ENCODE results near the gene XPOT. TPM values are rescaled to one million over a fixed set of nuclear protein-coding genes. Genes with fewer than 3 reads are reported as not detected.

XPOT gene
- total and polyA plus RNA-seq, 2 donors (not counting 1 experiment from before 2014, with no cell fraction given): 11.7 to 48.8 TPM

DNA sequence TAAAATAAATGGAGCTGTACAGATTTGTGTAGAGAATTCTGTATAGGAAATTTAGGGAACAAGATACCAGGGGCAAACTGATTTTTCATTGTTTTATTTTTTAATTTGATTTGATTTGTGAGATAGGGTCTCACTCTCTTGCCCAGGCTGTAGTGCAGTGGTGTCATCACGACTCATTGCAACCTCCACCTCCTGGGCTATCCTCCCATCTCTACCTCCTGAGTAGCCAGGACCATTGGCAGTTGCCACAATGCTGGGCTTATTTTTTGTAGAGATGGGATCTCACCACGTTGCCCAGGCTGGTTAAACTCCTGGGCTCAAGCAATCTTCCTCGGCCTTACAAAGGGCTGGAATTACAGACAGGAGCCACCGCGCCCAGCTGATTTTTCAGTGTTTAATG lies 29.7 kb downstream of the XPOT start:
- no peak overlapping the region for H3K27ac ChIP-seq (ENCODE audit: low read length in 2 of 2)
- H3K9ac ChIP-seq (ENCODE audit: low read length): no peak overlapping the region
- DNase-seq: no peak
- peaks cover 14 to 52% of the 10 kb centered on the region in 2 experiments for H3K36me3 ChIP-seq (replicated peaks in 1 of 2; ENCODE audit: control extremely low read depth in 1 of 2, control insufficient read depth in 1 of 2, extremely low read depth in 1 of 2, insufficient read depth in 2 of 2, low read length in 1 of 2)
- CTCF ChIA-PET: no interaction called here
- Mint-ChIP-seq H3K27ac (no peak overlapping the region), H3K27me3 (no peaks in the 10 kb centered on the region), H3K9me3 (ENCODE audit: insufficient read depth) (no peaks in the 10 kb centered on the region), H3K4me1 (peaks cover 6% of the 10 kb centered on the region), H3K4me3 (no peak overlapping the region)
- 92% methylated on average over 2 of the region's 5 CpGs for WGBS (ENCODE audit: insufficient coverage)
- TF ChIP-seq, protein P1, sequence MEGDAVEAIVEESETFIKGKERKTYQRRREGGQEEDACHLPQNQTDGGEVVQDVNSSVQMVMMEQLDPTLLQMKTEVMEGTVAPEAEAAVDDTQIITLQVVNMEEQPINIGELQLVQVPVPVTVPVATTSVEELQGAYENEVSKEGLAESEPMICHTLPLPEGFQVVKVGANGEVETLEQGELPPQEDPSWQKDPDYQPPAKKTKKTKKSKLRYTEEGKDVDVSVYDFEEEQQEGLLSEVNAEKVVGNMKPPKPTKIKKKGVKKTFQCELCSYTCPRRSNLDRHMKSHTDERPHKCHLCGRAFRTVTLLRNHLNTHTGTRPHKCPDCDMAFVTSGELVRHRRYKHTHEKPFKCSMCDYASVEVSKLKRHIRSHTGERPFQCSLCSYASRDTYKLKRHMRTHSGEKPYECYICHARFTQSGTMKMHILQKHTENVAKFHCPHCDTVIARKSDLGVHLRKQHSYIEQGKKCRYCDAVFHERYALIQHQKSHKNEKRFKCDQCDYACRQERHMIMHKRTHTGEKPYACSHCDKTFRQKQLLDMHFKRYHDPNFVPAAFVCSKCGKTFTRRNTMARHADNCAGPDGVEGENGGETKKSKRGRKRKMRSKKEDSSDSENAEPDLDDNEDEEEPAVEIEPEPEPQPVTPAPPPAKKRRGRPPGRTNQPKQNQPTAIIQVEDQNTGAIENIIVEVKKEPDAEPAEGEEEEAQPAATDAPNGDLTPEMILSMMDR (IDR thresholded peaks at IDR 0.05): no peak
- TF ChIP-seq EZH2 (IDR thresholded peaks at IDR 0.05; ENCODE audit: borderline replicate concordance, insufficient read depth, low read depth, low read length, poor library complexity, severe bottlenecking): no peak
- intact Hi-C loops (cut with micrococcal nuclease): no loop called here
- no peaks in the 10 kb centered on the region for H3K27me3 ChIP-seq (replicated peaks in 1 of 4; ENCODE audit: control extremely low read depth in 1 of 4, control insufficient read depth in 3 of 4, insufficient read depth in 4 of 4, low read length in 3 of 4)
- H3K9me3 ChIP-seq (ENCODE audit: control extremely low read depth in 1 of 3, control insufficient read depth in 2 of 3, insufficient read depth in 1 of 3, low read length in 2 of 3): no peaks in the 10 kb centered on the region
- ATAC-seq (ENCODE audit: low read depth): no peak
- no peak overlapping the region for H2AFZ ChIP-seq (ENCODE audit: insufficient read depth, low read depth, low read length, poor library complexity, severe bottlenecking)
- H3K79me2 ChIP-seq (ENCODE audit: control insufficient read depth, insufficient read depth, low read length): no peaks in the 10 kb centered on the region
- H3K4me1 ChIP-seq (ENCODE audit: control insufficient read depth in 2 of 2, insufficient read depth in 2 of 2, low read length in 2 of 2): no peaks in the 10 kb centered on the region
- POLR2A ChIA-PET: no interaction called here
- H3K4me3 ChIP-seq (ENCODE audit: control extremely low read depth in 1 of 5, extremely low read depth in 1 of 5, insufficient read depth in 1 of 5, low read depth in 2 of 5, low read length in 4 of 5): no peak overlapping the region
- H3K4me2 ChIP-seq (replicated peaks; ENCODE audit: low read depth, low read length, poor library complexity, severe bottlenecking): no peak overlapping the region
- H4K20me1 ChIP-seq (ENCODE audit: control insufficient read depth, insufficient read depth, low read length, poor library complexity, severe bottlenecking): no peaks in the 10 kb centered on the region

DNA sequence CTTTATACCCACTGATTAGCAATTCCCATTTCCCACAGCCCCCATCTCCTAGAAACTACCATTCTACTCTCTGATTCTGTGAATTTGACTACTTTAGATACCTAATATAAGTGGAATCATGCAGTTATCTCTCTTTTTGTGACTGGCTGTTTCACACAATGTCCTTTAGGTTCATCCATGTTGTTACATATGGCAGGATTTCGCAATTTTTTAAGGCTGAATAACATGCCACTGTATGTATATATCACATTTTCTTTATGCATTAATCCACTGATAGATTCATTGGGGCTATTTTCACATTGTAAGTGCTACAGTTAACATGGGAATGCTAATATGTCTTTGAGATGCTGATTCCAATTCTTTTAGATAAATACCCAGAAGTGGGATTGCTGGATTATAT lies 35.9 kb downstream of the XPOT start:
- no peaks in the 10 kb centered on the region for H3K4me1 ChIP-seq (ENCODE audit: control insufficient read depth in 2 of 2, insufficient read depth in 2 of 2, low read length in 2 of 2)
- no peaks in the 10 kb centered on the region for H3K79me2 ChIP-seq (ENCODE audit: control insufficient read depth, insufficient read depth, low read length)
- TF ChIP-seq, protein P1 (IDR thresholded peaks at IDR 0.05): no peak
- TF ChIP-seq EZH2 (IDR thresholded peaks at IDR 0.05; ENCODE audit: borderline replicate concordance, insufficient read depth, low read depth, low read length, poor library complexity, severe bottlenecking): no peak
- Mint-ChIP-seq H3K4me1 (peaks cover 6% of the 10 kb centered on the region), H3K27ac (no peak overlapping the region), H3K4me3 (no peak overlapping the region), H3K9me3 (ENCODE audit: insufficient read depth) (no peaks in the 10 kb centered on the region), H3K27me3 (no peaks in the 10 kb centered on the region)
- no peak overlapping the region for H3K4me2 ChIP-seq (replicated peaks; ENCODE audit: low read depth, low read length, poor library complexity, severe bottlenecking)
- no peak for ATAC-seq (ENCODE audit: low read depth)
- POLR2A ChIA-PET: no interaction called here
- H2AFZ ChIP-seq (ENCODE audit: insufficient read depth, low read depth, low read length, poor library complexity, severe bottlenecking): no peak overlapping the region
- no peaks in the 10 kb centered on the region for H3K9me3 ChIP-seq (ENCODE audit: control extremely low read depth in 1 of 3, control insufficient read depth in 2 of 3, insufficient read depth in 1 of 3, low read length in 2 of 3)
- H3K27ac ChIP-seq (ENCODE audit: low read length in 2 of 2): no peak overlapping the region
- no peak overlapping the region for H3K9ac ChIP-seq (ENCODE audit: low read length)
- no CpG with 5 or more reads among the region's 1 CpG for WGBS (ENCODE audit: insufficient coverage)
- peaks cover 11 to 29% of the 10 kb centered on the region in 2 experiments for H3K36me3 ChIP-seq (replicated peaks in 1 of 2; ENCODE audit: control extremely low read depth in 1 of 2, control insufficient read depth in 1 of 2, extremely low read depth in 1 of 2, insufficient read depth in 2 of 2, low read length in 1 of 2)
- H4K20me1 ChIP-seq (ENCODE audit: control insufficient read depth, insufficient read depth, low read length, poor library complexity, severe bottlenecking): no peaks in the 10 kb centered on the region
- intact Hi-C loops (cut with micrococcal nuclease): no loop called here
- H3K4me3 ChIP-seq (ENCODE audit: control extremely low read depth in 1 of 5, extremely low read depth in 1 of 5, insufficient read depth in 1 of 5, low read depth in 2 of 5, low read length in 4 of 5): no peak overlapping the region
- H3K27me3 ChIP-seq (replicated peaks in 1 of 4; ENCODE audit: control extremely low read depth in 1 of 4, control insufficient read depth in 3 of 4, insufficient read depth in 4 of 4, low read length in 3 of 4): no peaks in the 10 kb centered on the region
- DNase-seq: no peak
- CTCF ChIA-PET: no interaction called here

Data from B cell (primary cell).